GM21360 (cell line): ENCODE measurements around the gene ALDH1A2.
"Not testable (repeated sequence)": the region's sequence is repeated elsewhere in the genome, so short reads cannot be mapped to it uniquely, and the experiment has no call there.

Experiments used
- ATAC-seq: cut with Tn5 transposase; IDR thresholded peaks from one replicate; pipeline ENCODE4 v1.9.1; 2021; ENCODE audit warnings: mild to moderate bottlenecking, moderate library complexity; ENCODE audit not compliant: unreplicated experiment

ALDH1A2 gene

DNA sequence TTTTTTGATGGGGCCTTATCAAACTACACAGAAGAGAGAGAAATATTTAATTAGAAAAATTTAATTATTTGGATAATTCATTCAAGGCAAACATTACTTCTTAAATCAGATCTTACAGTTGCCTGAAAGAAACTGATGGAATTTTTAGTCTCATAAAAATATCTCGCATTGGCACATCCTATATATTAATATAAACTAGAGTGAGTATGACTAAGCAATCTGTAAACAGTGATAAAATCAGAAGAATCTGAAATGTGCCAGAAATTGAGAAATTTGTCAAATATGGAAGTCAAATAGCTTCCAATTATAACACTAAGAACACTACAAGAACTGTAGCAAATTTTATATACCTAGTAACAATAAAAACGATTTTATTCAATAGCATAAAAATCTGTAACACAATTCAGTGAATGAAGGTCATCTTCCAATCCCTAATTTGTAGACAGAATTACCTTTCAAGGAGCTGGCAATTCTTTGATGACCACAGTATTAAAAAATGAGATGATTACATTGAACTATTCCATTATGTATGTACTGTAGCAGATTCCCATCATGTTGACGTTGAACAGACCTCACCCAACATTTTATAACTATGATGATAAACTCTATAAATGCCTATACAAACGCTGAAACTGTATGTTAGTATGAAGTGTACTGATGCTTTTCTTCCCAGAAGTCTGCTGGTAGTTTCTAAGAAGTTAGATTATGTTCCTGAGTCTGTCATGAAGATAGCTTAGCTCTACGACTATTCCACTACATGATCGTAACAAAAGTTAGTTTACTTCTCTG is 63.0 kb downstream of the ALDH1A2 start:
- ATAC-seq, result no peak

DNA sequence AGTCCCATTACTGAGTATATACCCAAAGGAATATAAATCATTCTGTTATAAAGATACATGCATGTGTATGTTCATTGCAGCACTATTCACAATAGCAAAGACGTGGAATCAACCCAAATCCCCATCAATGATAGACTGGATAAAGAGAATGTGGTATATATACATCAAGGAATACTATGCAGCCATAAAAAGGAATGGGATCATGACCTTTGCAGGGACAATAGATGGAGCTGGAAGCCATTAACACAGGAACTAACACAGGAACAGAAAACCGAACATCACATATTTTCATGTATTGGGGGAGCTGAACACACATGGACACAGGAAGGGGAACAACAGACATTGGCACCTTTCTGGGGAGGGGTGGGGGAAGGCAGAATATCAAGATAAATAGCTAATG is 65.8 kb downstream of the ALDH1A2 start:
- ATAC-seq, result not testable (repeated sequence)

DNA sequence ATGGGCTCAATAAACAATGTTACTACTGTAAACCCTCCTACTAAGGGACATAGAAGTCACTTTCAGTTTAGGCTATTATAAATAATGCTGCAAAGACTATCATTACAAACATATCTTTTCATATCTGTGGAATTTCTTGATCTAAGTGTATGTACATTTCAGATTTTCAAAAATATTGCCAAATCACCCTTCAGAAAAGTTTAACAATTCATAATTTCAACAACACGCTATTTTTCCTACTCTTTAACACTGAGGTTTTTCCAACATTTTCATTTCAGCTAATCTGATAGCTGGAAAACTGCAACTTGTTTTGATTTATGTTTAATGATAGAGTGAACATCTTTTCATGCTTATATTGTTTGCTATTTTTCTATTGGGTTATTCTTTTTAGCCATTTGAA is 69.0 kb downstream of the ALDH1A2 start:
- no peak for ATAC-seq

DNA sequence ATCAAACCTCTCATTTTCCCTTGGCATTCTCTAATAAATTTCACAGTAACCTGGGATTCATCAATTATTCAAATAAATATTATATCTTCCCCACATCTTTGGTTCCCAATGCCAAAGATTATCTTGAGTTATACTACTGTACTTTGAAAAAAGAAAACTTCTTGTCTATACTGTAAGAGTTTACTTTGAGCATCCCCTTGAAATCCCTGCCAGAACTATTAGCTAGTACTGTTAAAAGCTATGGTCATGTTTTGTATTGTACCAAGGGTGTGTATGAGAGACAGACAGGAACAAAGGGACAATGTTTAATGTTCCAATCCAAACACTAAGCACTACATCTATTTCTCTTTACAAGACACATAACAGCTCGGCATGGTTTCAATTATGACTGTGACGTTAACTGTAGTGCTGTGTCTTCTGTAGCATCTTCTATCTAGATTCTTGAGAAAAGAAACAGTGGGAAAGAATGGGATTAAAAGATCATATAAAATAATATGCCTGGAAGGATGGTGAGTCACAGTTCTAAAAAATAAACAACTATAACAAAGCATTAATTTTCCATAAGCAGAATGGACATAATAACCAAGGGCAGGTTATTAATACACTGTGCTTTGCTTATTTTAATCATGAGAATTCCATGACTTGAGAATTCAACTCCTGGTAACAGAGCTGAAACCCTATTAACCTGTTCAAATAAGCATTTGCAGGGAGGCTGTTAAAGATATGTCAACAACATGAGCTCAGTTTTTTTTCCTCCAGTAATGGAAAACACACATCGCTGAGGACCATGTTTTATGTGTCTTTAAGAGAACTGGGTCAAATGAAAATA is 71.1 kb downstream of the ALDH1A2 start:
- ATAC-seq, result no peak

DNA sequence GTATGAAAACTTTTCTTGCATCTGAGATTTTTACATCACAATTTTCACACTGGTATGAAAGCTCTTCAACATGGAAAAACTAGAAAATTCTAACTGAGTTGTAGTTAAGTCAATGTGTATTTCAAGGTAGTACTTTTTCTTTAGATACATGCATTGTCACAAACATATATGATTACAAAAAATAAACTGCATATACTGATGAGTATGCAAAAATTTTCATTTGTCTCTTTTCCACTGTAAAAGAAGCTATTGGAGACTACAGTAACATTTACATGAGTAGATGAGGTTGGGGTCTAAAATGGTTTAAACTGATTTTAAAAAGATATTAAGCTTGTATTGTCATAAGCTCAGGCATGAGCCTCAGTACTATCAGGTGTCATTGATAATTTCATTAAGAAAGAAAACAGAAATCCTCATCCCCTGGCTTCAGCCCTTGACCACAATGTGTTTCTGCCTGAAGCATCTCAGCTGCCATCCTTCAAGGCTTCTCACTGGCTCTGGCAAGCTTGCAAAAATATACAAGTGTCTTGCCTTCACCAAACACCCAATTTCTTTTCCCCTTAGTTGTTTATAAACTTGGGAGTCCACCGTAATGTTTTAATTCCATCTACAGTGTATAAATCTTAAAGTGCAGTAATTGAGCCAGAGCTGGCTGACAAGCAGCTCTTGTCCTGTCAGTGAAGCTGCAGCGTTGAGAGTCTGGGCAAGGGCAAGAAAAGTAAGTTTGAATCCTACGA is 71.9 kb downstream of the ALDH1A2 start:
- ATAC-seq, result no peak

DNA sequence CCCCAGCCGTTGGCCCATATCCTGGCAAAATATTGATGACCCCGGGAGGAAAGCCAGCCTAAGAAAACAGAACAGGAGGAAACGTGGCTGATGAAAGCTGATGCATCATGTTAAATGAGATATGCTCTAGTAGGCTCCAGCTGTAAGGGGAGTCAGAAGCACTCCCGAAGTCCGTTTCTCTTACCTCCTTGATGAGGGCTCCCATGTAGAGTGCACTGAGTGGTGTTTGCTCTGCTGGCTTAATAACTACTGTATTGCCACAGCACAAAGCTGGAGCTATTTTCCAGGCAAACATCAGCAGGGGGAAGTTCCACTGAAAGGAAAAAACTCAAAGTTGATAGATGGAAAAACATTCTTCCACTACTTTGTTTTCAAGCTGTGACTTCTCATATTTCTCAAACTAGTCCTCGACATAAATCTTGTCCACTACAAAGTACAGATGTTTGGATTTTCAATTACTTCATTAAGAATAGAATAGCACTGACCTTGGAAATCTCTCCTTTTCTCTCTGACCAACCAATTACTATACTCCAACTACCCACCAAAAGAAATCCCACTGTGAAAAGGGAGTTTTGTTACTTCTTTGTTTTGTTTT is 72.7 kb downstream of the ALDH1A2 start:
- ATAC-seq, result no peak

DNA sequence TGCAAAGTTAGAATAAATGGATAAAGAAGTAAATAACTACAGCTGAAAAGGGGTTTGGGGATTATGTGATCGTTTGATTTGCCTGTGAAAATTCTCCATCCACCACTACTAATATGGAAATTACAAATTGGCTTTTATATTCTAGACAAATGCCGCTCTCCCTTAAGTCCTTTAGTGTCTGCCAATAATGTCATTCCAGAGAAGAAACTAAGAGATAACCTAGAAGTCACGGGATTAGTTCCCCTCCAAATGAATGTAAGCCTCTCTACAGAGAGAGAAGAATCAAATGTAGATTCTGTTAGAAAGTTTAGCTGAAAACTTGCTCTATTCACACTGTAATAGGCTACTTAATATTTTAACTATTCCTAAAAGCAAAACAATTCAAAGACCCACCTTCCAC is 92.0 kb downstream of the ALDH1A2 start:
- no peak for ATAC-seq

DNA sequence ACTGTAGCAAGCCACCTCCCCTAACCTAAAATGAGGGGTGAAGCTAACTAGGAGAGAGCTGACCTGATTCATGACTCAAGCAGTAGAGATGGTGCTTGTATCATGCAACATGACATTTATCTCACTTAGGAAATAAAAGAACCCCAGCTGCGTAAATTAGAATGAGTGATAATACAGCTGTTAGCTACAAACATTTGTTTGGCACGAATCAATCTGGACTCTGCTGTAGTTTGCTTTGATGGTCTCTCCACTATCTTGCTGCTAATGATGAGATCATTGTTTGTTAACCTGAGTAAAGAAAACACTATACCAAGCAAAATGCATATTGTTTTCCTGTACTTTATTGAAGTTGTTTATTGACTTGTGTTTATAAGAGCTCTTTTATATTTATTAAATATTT is 92.6 kb downstream of the ALDH1A2 start:
- ATAC-seq, result no peak

DNA sequence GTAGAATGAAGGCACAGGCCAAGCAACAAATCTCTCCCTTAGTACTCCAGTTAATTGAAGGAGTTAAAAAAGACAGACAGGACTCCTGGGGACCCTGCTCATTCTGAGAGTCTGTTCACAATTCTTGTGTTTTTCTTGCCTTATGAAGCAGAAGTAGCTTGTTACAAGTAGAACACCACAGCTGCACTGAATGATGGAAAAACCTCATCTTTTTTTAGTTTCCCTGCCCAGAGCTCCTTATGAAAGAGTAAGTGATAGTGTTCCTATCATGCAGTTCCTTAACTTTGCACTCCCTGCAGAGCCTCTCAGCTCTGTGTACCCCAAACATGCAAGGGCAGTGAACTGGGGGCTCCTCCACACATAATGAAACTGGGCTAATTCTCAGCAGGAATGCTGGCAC is 95.5 kb downstream of the ALDH1A2 start:
- no peak for ATAC-seq

DNA sequence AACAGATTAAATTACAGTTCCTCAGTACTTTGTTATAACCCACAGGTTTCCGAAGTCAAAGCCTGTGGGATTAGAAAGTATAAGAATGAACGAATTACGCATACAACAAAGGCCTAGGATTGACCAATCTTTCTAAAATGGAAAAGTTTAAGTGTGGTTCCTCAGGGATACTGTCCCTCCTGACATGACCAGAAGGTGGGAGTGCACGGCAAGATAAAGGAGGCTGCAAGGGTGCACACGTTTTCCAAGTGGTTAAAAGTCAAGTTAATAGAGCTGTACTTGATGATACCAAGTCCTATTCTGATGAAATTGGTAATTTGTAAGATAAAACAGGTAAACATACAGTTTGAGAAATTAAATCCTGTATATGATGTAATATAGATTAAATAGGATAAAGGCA is 96.2 kb downstream of the ALDH1A2 start:
- ATAC-seq, result no peak

DNA sequence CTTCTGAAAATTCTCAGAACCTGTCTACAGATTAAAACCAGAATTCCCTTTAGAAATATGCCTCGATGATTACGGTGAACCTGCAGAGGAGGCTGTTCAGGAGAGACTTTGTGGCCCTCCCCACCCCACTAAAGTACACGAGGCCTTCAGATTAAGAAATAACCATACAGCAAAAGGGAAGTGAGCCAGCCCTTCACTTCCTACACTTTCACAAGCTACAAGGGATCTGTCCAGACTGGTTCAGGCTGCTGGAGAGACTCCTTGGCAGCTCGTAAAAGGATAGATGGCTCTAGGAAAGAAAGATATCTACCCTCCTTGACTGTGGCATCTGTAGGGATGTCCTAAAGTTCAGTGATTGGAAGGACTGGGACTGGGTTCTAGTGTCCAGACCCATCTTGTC is 102.6 kb downstream of the ALDH1A2 start:
- ATAC-seq, result no peak

DNA sequence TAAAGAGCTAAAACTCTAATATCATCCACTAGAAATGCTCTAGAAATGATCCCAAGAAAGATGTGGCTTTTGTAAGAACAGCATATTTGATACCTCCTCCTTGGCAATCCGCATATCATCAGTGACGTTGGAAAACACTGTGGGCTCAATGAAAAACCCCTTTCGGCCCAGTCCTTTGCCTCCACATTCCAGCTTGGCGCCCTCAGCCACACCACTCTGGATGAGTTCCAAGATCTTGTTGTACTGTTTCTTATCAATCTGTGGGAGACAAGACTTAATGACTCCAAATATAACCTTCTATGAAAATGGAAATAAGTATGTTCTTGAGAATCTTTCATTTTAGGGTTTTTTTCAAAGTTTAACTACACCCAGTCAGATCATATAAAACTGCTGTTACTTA is 103.6 kb downstream of the ALDH1A2 start:
- no peak for ATAC-seq

DNA sequence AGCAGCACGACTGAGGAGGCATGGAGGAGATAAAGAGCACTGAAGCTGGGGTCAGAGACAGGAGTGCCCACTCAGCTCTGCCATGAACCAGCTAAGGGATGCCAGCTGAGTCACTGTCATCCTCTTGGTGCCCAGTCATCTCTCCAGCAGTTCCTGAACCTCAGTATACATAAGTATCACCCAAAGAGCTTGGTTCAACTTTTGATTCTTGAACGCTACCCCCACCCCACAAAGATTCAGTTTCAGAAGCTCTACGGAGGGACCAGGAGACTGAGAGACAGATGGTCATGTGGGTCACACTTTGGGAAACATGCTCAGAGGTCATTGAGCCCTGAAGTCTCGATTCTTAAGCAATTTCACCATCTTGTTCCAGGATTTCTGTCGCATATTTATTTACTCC is 108.4 kb downstream of the ALDH1A2 start:
- ATAC-seq, result no peak

DNA sequence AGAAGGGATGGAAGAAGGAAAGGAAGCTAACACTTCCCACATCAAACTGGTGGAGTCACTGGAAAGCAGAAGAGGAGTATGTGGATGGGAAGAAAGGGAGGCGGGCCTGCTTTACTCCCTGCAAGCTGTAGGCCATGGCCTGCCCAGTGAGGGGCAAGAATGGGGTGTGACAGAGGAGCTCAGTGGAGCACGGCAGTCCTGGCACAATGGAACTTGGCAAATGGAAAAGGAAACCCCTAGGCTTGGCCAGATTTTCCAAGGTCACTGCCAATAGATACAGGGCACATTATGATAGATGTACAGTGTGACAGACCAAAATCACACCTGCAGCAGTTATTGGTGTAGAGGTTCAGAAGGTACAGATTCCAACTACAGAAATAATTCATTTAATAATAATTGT is 111.6 kb downstream of the ALDH1A2 start:
- no peak for ATAC-seq

DNA sequence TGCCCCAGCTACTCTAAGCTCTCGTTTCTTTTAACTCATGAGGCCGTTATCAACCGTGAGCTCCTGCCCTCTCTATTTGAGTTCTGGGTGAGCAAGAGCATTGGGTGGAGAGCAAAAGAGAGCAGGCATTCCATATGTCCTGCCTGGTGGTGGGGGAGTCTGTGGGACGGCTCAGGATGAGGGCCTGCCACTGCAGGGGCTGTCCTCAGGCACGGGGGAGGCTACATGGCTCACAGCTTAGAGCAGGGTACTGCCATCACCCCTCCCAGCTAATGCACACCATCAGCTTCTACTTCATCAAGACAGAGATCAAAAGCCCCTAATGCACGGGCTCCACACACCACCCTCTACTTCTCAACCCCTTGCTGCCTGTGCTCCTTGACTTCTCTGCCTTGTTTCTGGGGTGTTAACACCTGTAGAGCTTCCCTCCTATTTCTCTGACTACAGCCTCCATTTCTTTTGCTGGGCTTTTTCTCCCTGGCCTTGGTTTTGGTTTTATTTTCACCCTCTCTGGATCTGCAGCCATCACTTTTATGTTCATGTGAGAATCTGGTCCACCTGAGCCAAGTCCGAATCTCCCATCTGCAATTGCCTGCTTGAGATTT is 114.1 kb downstream of the ALDH1A2 start:
- ATAC-seq, result no peak

DNA sequence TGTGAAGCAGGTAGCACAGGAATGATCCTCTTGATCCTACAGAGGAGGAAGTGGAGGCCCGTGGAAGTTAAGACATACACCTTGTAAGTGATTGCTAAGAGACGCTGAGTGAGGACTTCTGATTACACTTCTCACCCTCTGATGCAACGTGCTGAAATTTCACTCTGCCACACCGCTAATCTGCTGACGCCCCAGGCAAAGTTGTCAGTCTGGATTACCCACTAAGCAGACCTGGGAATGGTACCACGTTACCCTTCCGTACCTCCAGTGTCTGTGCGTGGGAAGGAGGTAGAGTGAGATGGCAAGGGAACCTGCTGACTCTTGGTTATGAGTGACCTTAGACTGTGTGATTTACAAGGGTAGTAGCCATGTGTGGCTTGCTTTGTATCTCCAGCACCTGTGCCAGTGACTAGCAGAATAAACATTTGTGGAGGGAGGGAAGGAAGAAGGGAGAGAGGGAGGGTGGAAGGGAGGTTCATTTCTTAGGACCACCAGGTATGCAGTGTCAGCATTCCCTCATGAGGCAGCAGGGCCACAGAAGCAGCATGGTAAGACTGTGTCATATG is 115.0 kb downstream of the ALDH1A2 start:
- no peak for ATAC-seq

DNA sequence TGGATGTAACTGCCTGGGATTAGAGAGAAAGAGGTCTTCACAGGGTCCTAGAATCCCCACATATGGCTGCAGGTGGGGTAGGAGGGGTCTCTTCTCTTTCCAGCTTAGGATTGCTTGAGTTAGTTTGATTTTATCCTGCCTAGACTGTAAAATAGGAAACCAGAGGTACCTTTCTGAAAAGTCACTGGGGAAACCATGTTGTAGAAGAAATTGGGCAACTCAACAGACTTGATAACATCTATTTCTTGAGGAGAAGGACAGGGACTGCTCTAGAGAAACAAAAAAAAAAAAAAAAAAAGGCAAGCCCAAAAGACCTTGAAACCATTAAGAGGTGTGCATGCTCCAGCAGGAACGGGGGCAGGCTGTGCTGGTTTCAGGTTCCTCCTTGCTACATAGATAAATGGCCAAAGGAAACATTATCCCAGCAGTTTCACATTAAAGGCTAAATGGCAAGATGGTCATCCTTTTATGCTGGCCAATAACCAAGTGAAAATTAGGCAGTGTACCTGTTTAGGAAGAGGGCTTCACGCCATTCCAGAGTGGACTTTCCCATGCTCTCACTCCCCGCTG is 116.1 kb downstream of the ALDH1A2 start:
- ATAC-seq, result no peak

DNA sequence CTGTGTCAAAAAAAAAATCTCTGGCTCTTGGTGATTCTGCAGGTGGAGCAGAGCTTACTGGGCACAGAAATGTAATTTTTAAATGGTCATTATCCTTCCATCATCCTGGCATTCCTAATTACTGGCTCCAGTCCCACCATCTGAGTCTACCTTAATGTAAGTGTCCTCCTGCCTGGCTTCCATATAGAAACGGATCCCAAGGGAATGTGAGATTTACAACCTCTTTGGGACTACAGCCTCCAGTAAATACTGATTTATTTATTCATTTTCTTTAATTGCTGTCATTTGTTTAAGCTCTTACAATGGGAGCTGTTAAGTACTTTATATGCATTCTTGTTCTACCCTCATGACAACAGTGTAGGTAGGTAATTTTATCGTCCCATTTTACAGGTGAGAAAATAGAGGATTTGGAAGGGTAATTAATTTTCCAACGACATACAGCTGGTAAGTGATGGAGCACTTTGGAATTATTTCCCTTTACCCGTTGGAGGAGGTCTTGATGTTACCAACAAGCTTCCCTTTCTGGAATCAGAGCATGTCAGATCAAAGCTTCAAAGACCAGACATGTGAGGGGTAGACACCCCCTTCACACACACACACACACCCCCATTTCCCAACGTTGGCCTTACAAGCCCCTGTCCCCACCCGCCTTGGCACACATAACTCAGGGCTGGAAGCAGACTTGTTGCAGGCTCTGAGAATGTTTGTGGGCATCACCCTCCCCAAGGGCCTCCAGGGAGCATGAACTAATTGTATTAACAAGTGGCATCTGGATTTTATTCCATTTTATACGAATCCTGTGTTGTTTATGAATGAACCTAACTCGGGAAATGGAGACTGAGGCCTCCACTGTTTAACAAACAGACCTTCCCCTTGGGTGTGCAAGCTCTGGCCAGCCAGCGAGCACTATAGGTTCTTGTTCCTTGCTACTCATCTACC is 116.9 kb downstream of the ALDH1A2 start:
- ATAC-seq, result no peak

DNA sequence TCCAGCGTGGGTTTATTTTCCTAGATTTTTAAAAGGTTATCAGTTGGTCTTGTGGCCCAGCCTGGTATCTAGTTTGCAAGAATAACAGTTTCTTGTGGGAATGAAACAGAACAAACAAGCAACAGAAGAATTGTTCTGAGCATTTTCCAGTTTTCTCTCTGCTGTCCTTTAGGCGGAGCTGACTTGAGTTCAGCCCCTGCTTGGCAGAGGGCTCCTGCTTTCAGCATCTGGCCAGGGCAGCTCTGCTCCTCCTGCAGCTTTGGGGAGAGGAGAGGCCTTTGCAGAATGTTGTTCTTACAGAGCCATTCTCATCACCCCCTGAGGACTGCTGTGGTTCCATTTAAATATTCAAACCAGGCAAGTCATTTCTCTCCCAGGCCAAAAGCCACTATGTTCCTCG is 117.7 kb downstream of the ALDH1A2 start:
- no peak for ATAC-seq
